Small intestine (tissue), 7 donors: ENCODE measurements around the gene NTRK3. TPM values are rescaled to one million over a fixed set of nuclear protein-coding genes. Genes with fewer than 3 reads are reported as not detected.
"Not testable (repeated sequence)": the region's sequence is repeated elsewhere in the genome, so short reads cannot be mapped to it uniquely, and the experiment has no call there.

ENCODE experiments used
- DNase-seq, 2 donors: peaks; one replicate each; pipeline versions ENCODE4 v3.0.0 to v3.0.0-alpha.2; 2013
- FAIRE-seq: peaks from 2 replicates; lab custom pipeline; 2012; peaks lifted over from hg19 to GRCh38; lab: Jason Lieb, UNC
- H3K27ac ChIP-seq, 3 donors: one replicate each; pipeline ENCODE4 v1.5.1; 2013; ENCODE audit warnings: low read length in 2 of 3, mild to moderate bottlenecking in 2 of 3, control low read depth in 1 of 3, inconsistent platforms in 1 of 3, low read depth in 1 of 3, moderate library complexity in 1 of 3
- H3K27me3 ChIP-seq, 3 donors: one replicate each; pipeline ENCODE4 v1.6.1; 2013; ENCODE audit warnings: low read length in 3 of 3, inconsistent platforms in 1 of 3; ENCODE audit not compliant: control insufficient read depth in 3 of 3, insufficient read depth in 3 of 3
- H3K36me3 ChIP-seq, 3 donors: one replicate each; pipeline ENCODE4 v1.6.1; 2013; ENCODE audit warnings: low read length in 3 of 3, inconsistent platforms in 1 of 3, low read depth in 1 of 3, mild to moderate bottlenecking in 1 of 3, moderate library complexity in 1 of 3; ENCODE audit not compliant: control insufficient read depth in 3 of 3, insufficient read depth in 2 of 3
- H3K4me1 ChIP-seq, 3 donors: one replicate each; pipeline ENCODE4 v1.6.1; 2013; ENCODE audit warnings: low read length in 2 of 3, inconsistent platforms in 1 of 3, low read depth in 1 of 3, mild to moderate bottlenecking in 1 of 3, moderate library complexity in 1 of 3; ENCODE audit not compliant: control insufficient read depth in 3 of 3, insufficient read depth in 2 of 3
- H3K4me3 ChIP-seq, 3 donors: one replicate each; pipeline ENCODE4 v1.5.1; 2013; ENCODE audit warnings: low read length in 3 of 3, control low read depth in 1 of 3, inconsistent platforms in 1 of 3, low read depth in 1 of 3, mild to moderate bottlenecking in 1 of 3, moderate library complexity in 1 of 3
- H3K9me3 ChIP-seq, 2 donors: one replicate each; pipeline ENCODE4 v1.6.1; 2013; ENCODE audit warnings: low read depth in 1 of 2, low read length in 1 of 2; ENCODE audit not compliant: control insufficient read depth in 2 of 2, insufficient read depth in 1 of 2
- WGBS, 3 donors: extraction: QIAGEN DNeasy Blood & Tissue Kit; methylation state at CpG; one replicate each; pipeline ENCODE4 v1.1.7; 2013; 5-methylcytosine and 5-hydroxymethylcytosine counted together
- polyA plus RNA-seq, 4 donors: library from polyadenylated mRNA; stranded (reverse) in 3 of 4; unstranded in 1 of 4; fragments of 200-250 nt in 3 of 4; fragments of 120-200 nt in 1 of 4; gene quantifications; one replicate each; pipeline versions ENCODE4 v1.2.1 to v1.2.3, GENCODE V29; 2013
- donor health status: healthy with polysubstance abuse.
- donor health status: control.
- donor health status: control.
- donor health status: Bipolar disorder and iron deficiency.
- donor health status: healthy.

The NTRK3 gene
- polyA plus RNA-seq, 4 donors = under 0.01 to 3.6 (median 0.52) TPM; not detected in 1

GRCh38 chr15:87833333-87833732 is 423.2 kb downstream of the NTRK3 start:
- FAIRE-seq = not testable (repeated sequence)

GRCh38 chr15:87829332-87830050 is 427.0 kb downstream of the NTRK3 start:
- Histone ChIP-seq H3K9me3 (no peaks in the 10 kb centered on the region), H3K27me3 (no peaks in the 10 kb centered on the region), H3K4me1 (no peaks in the 10 kb centered on the region), H3K36me3 (no peaks in the 10 kb centered on the region), H3K4me3 (no peak overlapping the region), H3K27ac (no peak overlapping the region)
- DNase-seq = no peak
- no peak for FAIRE-seq
- WGBS, 3 donors = 65 to 73% (median 73%) methylated on average over 4 of the region's 4 CpGs

More at GRCh38 chr15:87833333-87833732, 423.2 kb downstream of the NTRK3 start:
- not testable (repeated sequence) for H3K9me3 ChIP-seq, H3K27ac ChIP-seq, H3K27me3 ChIP-seq, H3K4me1 ChIP-seq, H3K36me3 ChIP-seq, H3K4me3 ChIP-seq, DNase-seq
- 83 to 85% (median 84%) methylated on average over 5 of the region's 5 CpGs for WGBS, 3 donors

GRCh38 chr15:87828608-87829007 is 427.9 kb downstream of the NTRK3 start:
- Histone ChIP-seq H3K27me3 (no peaks in the 10 kb centered on the region), H3K27ac (no peak overlapping the region), H3K4me3 (no peak overlapping the region), H3K9me3 (no peaks in the 10 kb centered on the region), H3K4me1 (no peaks in the 10 kb centered on the region), H3K36me3 (no peaks in the 10 kb centered on the region)
- no peak for FAIRE-seq
- no peak for DNase-seq
- WGBS, 3 donors = 60 to 75% (median 71%) methylated on average over 3 of the region's 3 CpGs

GRCh38 chr15:87827131-87827530 is 429.4 kb downstream of the NTRK3 start:
- Histone ChIP-seq H3K4me1 (no peaks in the 10 kb centered on the region), H3K9me3 (no peaks in the 10 kb centered on the region), H3K36me3 (no peaks in the 10 kb centered on the region), H3K27me3 (no peaks in the 10 kb centered on the region), H3K4me3 (no peak overlapping the region), H3K27ac (no peak overlapping the region)
- FAIRE-seq (no peak), DNase-seq (no peak)
- WGBS, 3 donors = 66 to 85% (median 71%) methylated on average over 3 of the region's 3 CpGs

- Histone ChIP-seq H3K4me1 (no peaks in the 10 kb centered on the region), H3K4me3 (no peak overlapping the region), H3K27me3 (no peaks in the 10 kb centered on the region), H3K36me3 (no peaks in the 10 kb centered on the region), H3K27ac (no peak overlapping the region), H3K9me3 (no peaks in the 10 kb centered on the region)
- WGBS, 3 donors = 37 to 48% (median 45%) methylated on average over 8 of the region's 8 CpGs
- FAIRE-seq (no peak), DNase-seq (no peak)
Observed at GRCh38 chr15:87826119-87826747, 430.3 kb downstream of the NTRK3 start.

- H3K27ac ChIP-seq = no peak overlapping the region
- WGBS, 3 donors = 93 to 100% (median 95%) methylated on average over 1 of the region's 1 CpG
- H3K4me1 ChIP-seq = no peaks in the 10 kb centered on the region
- H3K27me3 ChIP-seq = no peaks in the 10 kb centered on the region
- no peak overlapping the region for H3K4me3 ChIP-seq
- FAIRE-seq (no peak), DNase-seq (no peak)
- H3K9me3 ChIP-seq = no peaks in the 10 kb centered on the region
- H3K36me3 ChIP-seq = no peaks in the 10 kb centered on the region
Observed at GRCh38 chr15:87818756-87819155, 437.8 kb downstream of the NTRK3 start.

DNA sequence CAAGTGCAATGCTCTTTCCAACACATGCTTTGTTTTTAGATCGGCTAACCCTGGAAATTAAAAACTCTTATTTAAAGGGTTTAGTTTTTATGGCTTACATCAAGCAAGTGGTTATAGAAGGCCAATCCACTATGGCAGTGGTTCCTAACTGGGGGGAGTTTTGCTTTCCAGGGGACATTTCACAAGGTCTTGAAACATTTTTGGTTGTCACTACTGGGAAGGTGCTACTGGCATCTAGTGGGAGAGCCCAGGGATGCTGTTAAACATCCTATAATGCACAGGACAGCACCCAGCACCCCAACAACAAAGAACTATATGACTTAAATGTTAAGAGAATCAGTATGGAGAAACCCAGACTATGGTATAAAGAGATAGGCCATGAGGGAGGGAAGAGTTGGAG is 439.0 kb downstream of the NTRK3 start:
- no peak for FAIRE-seq
- 94 to 100% (median 100%) methylated on average over 1 of the region's 1 CpG for WGBS, 3 donors
- no peaks in the 10 kb centered on the region for H3K9me3 ChIP-seq

GRCh38 chr15:87816811-87817210 is 439.7 kb downstream of the NTRK3 start:
- no peak overlapping the region for H3K27ac ChIP-seq
- H3K4me1 ChIP-seq = no peaks in the 10 kb centered on the region
- H3K4me3 ChIP-seq = no peak overlapping the region
- H3K9me3 ChIP-seq = no peaks in the 10 kb centered on the region
- FAIRE-seq (no peak), DNase-seq (no peak)
- H3K27me3 ChIP-seq = no peaks in the 10 kb centered on the region
- WGBS, 3 donors = 76 to 90% (median 83%) methylated on average over 5 of the region's 5 CpGs
- H3K36me3 ChIP-seq = no peaks in the 10 kb centered on the region

More for the DNA sequence above, 439.0 kb downstream of the NTRK3 start:
- no peak overlapping the region for H3K27ac ChIP-seq
- no peaks in the 10 kb centered on the region for H3K36me3 ChIP-seq
- no peak for DNase-seq
- H3K4me3 ChIP-seq = no peak overlapping the region
- no peaks in the 10 kb centered on the region for H3K27me3 ChIP-seq
- H3K4me1 ChIP-seq = no peaks in the 10 kb centered on the region
